ENCODE data around the gene TSPEAR.

GRCh38 chr21:44466996-44467858, 244.1 kb downstream of the TSPEAR start:
- no peak for TF ChIP-seq CTCF (IDR thresholded peaks at IDR 0.05)
- no peak for TF ChIP-seq POLR2A (IDR thresholded peaks at IDR 0.05)
